Heart left ventricle (tissue), 16 donors: ENCODE measurements around the gene TMEM131L. TPM values are rescaled to one million over a fixed set of nuclear protein-coding genes. Genes with fewer than 3 reads are reported as not detected.
A peak's percentile ranks its signal among the peaks of the same experiment; 100 is the strongest.

ENCODE experiments used
- ATAC-seq, 4 donors: fragments of 200-7000 bp; cut with Tn5 transposase; one replicate each; pipeline ENCODE4 v1.9.1; 2020 to 2022; ENCODE audit warnings: moderate library complexity in 4 of 4, mild to moderate bottlenecking in 3 of 4, moderate number of reproducible peaks in 1 of 4
- DNase-seq, 5 donors: peaks; one replicate each; pipeline ENCODE4 v3.0.0-alpha.2; 2020
- H3K27ac ChIP-seq, 12 donors: fragments of 200-600 bp; sonication (generic) in 4 of 12; one replicate each; pipeline versions ENCODE4 v1.5.0 to v1.8.0; 2016 to 2022; ENCODE audit warnings: mild to moderate bottlenecking in 2 of 12
- H3K27me3 ChIP-seq, 9 donors: fragments of 200-600 bp; sonication (generic) in 2 of 9; one replicate each; pipeline versions ENCODE4 v1.5.1 to v1.8.0; 2016 to 2022; ENCODE audit warnings: mild to moderate bottlenecking in 3 of 9
- H3K36me3 ChIP-seq, 9 donors: fragments of 200-600 bp; sonication (generic) in 2 of 9; one replicate each; pipeline versions ENCODE4 v1.5.0 to v1.8.0; 2018 to 2022; ENCODE audit warnings: mild to moderate bottlenecking in 2 of 9
- H3K4me1 ChIP-seq, 12 donors: fragments of 200-600 bp; sonication (generic) in 4 of 12; one replicate each; pipeline versions ENCODE4 v1.5.0 to v1.8.0; 2016 to 2022; ENCODE audit warnings: mild to moderate bottlenecking in 3 of 12
- H3K4me3 ChIP-seq, 12 donors: fragments of 200-600 bp; sonication (generic) in 4 of 12; one replicate each; pipeline versions ENCODE4 v1.5.0 to v1.8.0; 2017 to 2022; ENCODE audit warnings: mild to moderate bottlenecking in 9 of 12, moderate library complexity in 4 of 12
- H3K9me3 ChIP-seq, 12 donors: fragments of 200-600 bp; sonication (generic) in 4 of 12; one replicate each; pipeline versions ENCODE4 v1.5.0 to v1.8.0; 2016 to 2022; ENCODE audit warnings: mild to moderate bottlenecking in 1 of 12
- CTCF ChIP-seq, 12 donors: fragments of 200-600 bp; sonication (generic) in 4 of 12; IDR thresholded peaks; one replicate each; pipeline versions ENCODE4 v1.5.0 to v1.8.0; 2018 to 2022; ENCODE audit warnings: antibody characterized with exemption in 12 of 12, mild to moderate bottlenecking in 5 of 12
- POLR2A ChIP-seq, 2 donors: fragments of 450-650 bp; IDR thresholded peaks; one replicate each; pipeline ENCODE4 v1.6.1; 2017; ENCODE audit warnings: antibody characterized with exemption in 2 of 2, mild to moderate bottlenecking in 2 of 2, moderate library complexity in 2 of 2
- WGBS, 4 donors: extraction: QIAGEN DNeasy Blood & Tissue Kit in 2 of 4; methylation state at CpG; one replicate each; pipeline versions ENCODE4 v1.1.5 to v1.1.7; 2013 to 2018; 5-methylcytosine and 5-hydroxymethylcytosine counted together
- intact Hi-C, 10 donors: fragments of 100-400 bp; cut with DNase I; formaldehyde crosslinking; loops; one replicate each; pipeline versions ENCODE4 v1.11.1 to v1.14.2; 2022
- polyA plus RNA-seq, 2 donors: library from polyadenylated mRNA; stranded (reverse); fragments of 200-250 nt; gene quantifications; one replicate each; pipeline ENCODE4 v1.2.3, GENCODE V29; 2013
- total RNA-seq, 9 donors: library from RNA; depleted of rRNA in 2 of 9; stranded (reverse); fragments of >200 nt in 2 of 9; fragmentation: NEBNext Ultra II Directional in 3 of 9; extraction: Animal tissue kit (Norgen Biotek cat#: 25700) in 3 of 9; gene quantifications; one replicate each; pipeline versions ENCODE4 v1.1.0 to v1.2.4, GENCODE V29; 2016 to 2023
- donor health status: ischemic (EF 13 %, LVEDD 7.1; RV severe dilation, severe dysfunction).
- donor health status: healthy with polysubstance abuse.
- donor health status: DM: no; HTN: yes; CAD: no.
- donor health status: DM: no; HTN: no; CAD: no.
- donor health status: ischemic (EF 25% LVEDD 6.9; RV normal size, moderate dysfunction).
- donor health status: ischemic (EF 25% LVEDD 5.7; RV mildly dilated, moderate dysfunction).
- donor health status: healthy.
- donor health status: DM: yes; HTN: yes; CAD: no.
- donor health status: ischemic (EF 35%, LVEDD 5.7; RV mildly dilated, moderate dysfunction).
- donor health status: nonischemic (EF 11% LVEDD 7.7; RV severe dilation, severe dysfunction).
- donor health status: DM: yes; HTN: yes; CAD: no.
- donor health status: PGD.
- donor health status: ischemic (EF 29% LVEDD 5.4; RV normal size, mild dysfunction).
- donor health status: nonischemic (EF 23%, LVEDD 6.1; RV moderate dilation, normal function).

Gene TMEM131L
- total and polyA plus RNA-seq, 11 donors, result 3.8 to 22.2 (median 19.6) TPM

GRCh38 chr4:153676984-153677383 is 210.8 kb downstream of the TMEM131L start:
- ATAC-seq, result peak in 1 of 4 donors; percentile 62
- intact Hi-C loops, result no loop called here
- no peaks in the 10 kb centered on the region for H3K36me3 ChIP-seq
- no peaks in the 10 kb centered on the region for H3K27me3 ChIP-seq
- H3K4me1 ChIP-seq, result peaks cover 0 to 19% (median 0%) of the 10 kb centered on the region in 12 donors
- DNase-seq, result no peak
- peaks cover 0 to 36% (median 10%) of the 10 kb centered on the region in 12 donors for H3K9me3 ChIP-seq
- no peak overlapping the region for H3K4me3 ChIP-seq
- TF ChIP-seq CTCF (IDR thresholded peaks at IDR 0.05), result no peak
- no peak for TF ChIP-seq POLR2A (IDR thresholded peaks at IDR 0.05)
- 39 to 59% (median 45%) methylated on average over 1 of the region's 1 CpG for WGBS, 4 donors
- H3K27ac ChIP-seq, result no peak overlapping the region

- Histone ChIP-seq H3K36me3 (no peaks in the 10 kb centered on the region), H3K4me3 (no peak overlapping the region), H3K9me3 (peaks cover 0 to 24% (median 10%) of the 10 kb centered on the region in 12 donors), H3K27ac (peak overlapping the region in 1 of 12 donors; percentile 0), H3K4me1 (peaks cover 0 to 30% (median 5%) of the 10 kb centered on the region in 12 donors), H3K27me3 (peaks cover 0 to 12% (median 3%) of the 10 kb centered on the region in 9 donors)
- intact Hi-C loops, result no loop called here
- WGBS, 4 donors, result 65 to 87% (median 74%) methylated on average over 4 to 6 of the region's 6 CpGs
- DNase-seq, result peak in 2 of 5 donors; percentile 32 to 37
- peak in 1 of 4 donors; percentile 15 for ATAC-seq
- TF ChIP-seq POLR2A (IDR thresholded peaks at IDR 0.05), result no peak
- no peak for TF ChIP-seq CTCF (IDR thresholded peaks at IDR 0.05)
Observed at GRCh38 chr4:153679486-153679885, 213.3 kb downstream of the TMEM131L start.

- Histone ChIP-seq H3K4me1 (peaks cover 0 to 18% (median 8%) of the 10 kb centered on the region in 12 donors), H3K9me3 (peaks cover 0 to 16% (median 11%) of the 10 kb centered on the region in 12 donors), H3K27me3 (peaks cover 0 to 32% (median 5%) of the 10 kb centered on the region in 9 donors), H3K4me3 (peak overlapping the region; percentile 33 to 84 (median 64)), H3K27ac (peak overlapping the region in 2 of 12 donors; percentile 62 to 92), H3K36me3 (peaks cover 0 to 12% (median 0%) of the 10 kb centered on the region in 9 donors)
- DNase-seq, result no peak
- intact Hi-C loops, result no loop called here
- WGBS, 4 donors, result 11 to 45% (median 16%) methylated on average over 7 to 27 of the region's 27 CpGs
- TF ChIP-seq CTCF (IDR thresholded peaks at IDR 0.05) (no peak), POLR2A (IDR thresholded peaks at IDR 0.05) (no peak)
- no peak for ATAC-seq
Observed at GRCh38 chr4:153683763-153684181, 217.6 kb downstream of the TMEM131L start.

GRCh38 chr4:153684182-153684970 is 218.2 kb downstream of the TMEM131L start, which contains the start of gene TLR2:
TSS of gene TLR2 (plus strand) at chr4:153684280. CDS start at chr4:153702908, 18,628 bp downstream.
- Histone ChIP-seq H3K36me3 (peaks cover 0 to 19% (median 0%) of the 10 kb centered on the region in 9 donors), H3K9me3 (peaks cover 0 to 22% (median 17%) of the 10 kb centered on the region in 12 donors), H3K4me3 (peak within 1 kb of the TSS; percentile 33 to 84 (median 64)), H3K27ac (peak within 1 kb of the TSS in 10 of 12 donors; percentile 7 to 92 (median 26)), H3K27me3 (peaks cover 0 to 32% (median 5%) of the 10 kb centered on the region in 9 donors), H3K4me1 (peaks cover 0 to 18% (median 8%) of the 10 kb centered on the region in 12 donors)
- 0 to 1% (median 0%) methylated on average over 43 to 75 of the region's 75 CpGs for WGBS, 4 donors
- intact Hi-C loops, result no loop called here
- ATAC-seq, result peak in 3 of 4 donors; percentile 86 to 94 (median 92)
- TF ChIP-seq POLR2A (IDR thresholded peaks at IDR 0.05) (peak in 1 of 2 donors; percentile 27), CTCF (IDR thresholded peaks at IDR 0.05) (no peak)
- DNase-seq, result peak; percentile 68 to 91 (median 70)
